ENCODE measurements around the gene ENSA. TPM values are rescaled to one million over a fixed set of nuclear protein-coding genes. Genes with fewer than 3 reads are reported as not detected.
A peak's percentile ranks its signal among the peaks of the same experiment; 100 is the strongest.

Gene ENSA
- total and polyA plus RNA-seq, 2 donors (not counting 1 experiment from before 2014, with no cell fraction given): 78.1 to 112 TPM

DNA sequence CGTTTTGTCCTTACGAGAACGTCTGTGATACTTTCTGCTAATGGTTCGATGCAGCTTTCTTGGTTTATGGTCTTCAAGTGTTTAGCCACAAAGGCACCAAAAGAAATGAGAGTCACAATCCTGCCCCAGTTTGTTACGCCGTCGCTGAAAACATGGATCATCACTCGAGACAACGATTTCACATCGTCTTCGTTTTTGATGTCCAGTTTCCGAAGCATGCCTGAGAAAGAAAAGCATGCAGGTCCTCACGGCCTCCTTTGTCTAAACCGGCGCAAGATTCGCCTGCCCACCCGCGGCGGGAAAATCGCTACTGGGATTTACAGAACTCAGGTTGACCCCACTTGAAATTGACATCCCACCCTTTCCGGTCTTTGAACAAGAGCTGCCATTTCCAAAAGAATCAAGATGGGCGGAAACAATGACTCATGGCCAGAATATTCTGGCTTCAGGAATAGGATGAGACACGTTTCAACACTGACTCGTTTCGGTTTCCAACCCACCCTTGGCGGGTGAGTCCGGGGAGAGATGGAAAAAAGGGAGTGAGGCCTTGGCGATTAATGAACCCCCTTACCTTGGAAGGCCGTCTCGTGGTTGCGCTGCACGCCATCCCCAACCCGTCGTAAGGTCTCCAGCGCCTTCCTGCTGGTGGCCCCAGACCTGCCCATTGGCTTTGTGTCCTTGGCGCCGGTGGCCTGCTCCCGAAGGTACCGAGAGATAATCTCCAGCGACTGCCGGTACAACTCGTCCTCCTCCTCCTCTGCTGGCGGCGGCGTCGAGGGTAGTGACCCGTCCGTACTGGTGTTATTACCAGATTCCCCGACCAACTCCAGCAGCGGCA lies 50.9 kb downstream of the ENSA start:
- Histone ChIP-seq H3K36me3 (ENCODE audit: control insufficient read depth, insufficient read depth, low read length) (peaks cover 20% of the 10 kb centered on the region), H3K27ac (ENCODE audit: insufficient read depth, low read length) (peak overlapping the region; percentile 100), H3K27me3 (ENCODE audit: control insufficient read depth, insufficient read depth, low read length) (no peaks in the 10 kb centered on the region), H3K9ac (ENCODE audit: insufficient read depth, low read length) (peak overlapping the region; percentile 100), H2AFZ (ENCODE audit: low read length) (no peak overlapping the region), H4K20me1 (ENCODE audit: control insufficient read depth, extremely low read depth, insufficient read depth, low read length) (peaks cover 21% of the 10 kb centered on the region), H3K4me1 (ENCODE audit: control insufficient read depth, extremely low read depth, insufficient read depth, low read length) (peaks cover 7% of the 10 kb centered on the region), H3K4me2 (ENCODE audit: extremely low read depth, insufficient read depth, low read length) (no peak overlapping the region), H3K9me3 (ENCODE audit: control insufficient read depth, insufficient read depth, low read depth, low read length) (no peaks in the 10 kb centered on the region), H3K4me3 (replicated peaks in 1 of 4; ENCODE audit: control extremely low read depth in 1 of 4, insufficient read depth in 1 of 4, low read depth in 3 of 4, low read length in 4 of 4) (peak overlapping the region; percentile 90 to 100 (median 94)), H3K79me2 (ENCODE audit: control insufficient read depth, insufficient read depth, low read length) (peaks cover 63% of the 10 kb centered on the region)
- peak; percentile 92 for DNase-seq (ENCODE audit: low read depth in 2 of 2)
- no peak for TF ChIP-seq EZH2 (IDR thresholded peaks at IDR 0.05; ENCODE audit: low read length, missing control alignments)
- TF ChIP-seq CTCF (conservative IDR thresholded peaks at IDR 0.05 in 1 of 2, IDR thresholded peaks at IDR 0.05 in 1 of 2; ENCODE audit: low read depth in 1 of 2, low read length in 2 of 2): no peak

DNA sequence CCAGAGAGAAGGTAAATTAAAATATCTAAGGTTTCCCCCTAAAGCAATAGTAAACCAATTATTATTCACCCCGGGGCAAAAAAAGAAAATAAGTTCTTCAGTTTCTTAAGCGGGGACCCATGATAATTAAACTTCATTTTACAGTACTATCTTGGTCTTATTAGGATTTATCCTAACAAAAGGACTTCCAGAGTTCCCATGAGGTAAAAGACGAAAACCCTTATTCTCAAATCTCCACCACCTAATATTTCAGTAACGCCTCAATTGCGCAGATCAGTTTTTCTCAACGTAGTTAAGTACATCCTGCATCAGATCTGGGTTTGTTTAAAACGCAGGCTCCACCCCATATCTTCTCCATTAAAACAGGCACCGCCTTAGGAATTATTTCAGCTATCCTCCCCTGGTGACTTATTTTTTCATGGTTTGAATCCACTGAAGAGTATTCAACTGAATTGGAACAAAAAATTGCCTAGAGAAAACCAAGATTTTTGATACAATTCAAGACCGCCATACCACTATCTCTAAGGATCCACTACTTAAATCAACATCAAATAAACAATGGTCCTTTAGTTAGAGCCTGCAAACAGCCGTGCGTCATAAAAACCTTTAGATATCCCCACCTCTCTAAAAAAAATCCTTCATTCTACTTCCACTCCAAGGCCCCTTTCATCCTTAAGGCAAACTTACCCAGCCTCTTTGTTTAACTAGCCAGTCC lies 51.7 kb downstream of the ENSA start:
- Histone ChIP-seq H3K9ac (ENCODE audit: insufficient read depth, low read length) (peak overlapping the region; percentile 100), H3K4me2 (ENCODE audit: extremely low read depth, insufficient read depth, low read length) (peak overlapping the region; percentile 72), H3K36me3 (ENCODE audit: control insufficient read depth, insufficient read depth, low read length) (peaks cover 26% of the 10 kb centered on the region), H3K9me3 (ENCODE audit: control insufficient read depth, insufficient read depth, low read depth, low read length) (no peaks in the 10 kb centered on the region), H3K27ac (ENCODE audit: insufficient read depth, low read length) (peak overlapping the region; percentile 100), H4K20me1 (ENCODE audit: control insufficient read depth, extremely low read depth, insufficient read depth, low read length) (peaks cover 21% of the 10 kb centered on the region), H3K79me2 (ENCODE audit: control insufficient read depth, insufficient read depth, low read length) (peaks cover 69% of the 10 kb centered on the region), H3K27me3 (ENCODE audit: control insufficient read depth, insufficient read depth, low read length) (no peaks in the 10 kb centered on the region), H3K4me3 (replicated peaks in 1 of 4; ENCODE audit: control extremely low read depth in 1 of 4, insufficient read depth in 1 of 4, low read depth in 3 of 4, low read length in 4 of 4) (peak overlapping the region; percentile 90 to 100 (median 94)), H2AFZ (ENCODE audit: low read length) (no peak overlapping the region), H3K4me1 (ENCODE audit: control insufficient read depth, extremely low read depth, insufficient read depth, low read length) (peaks cover 13% of the 10 kb centered on the region)
- TF ChIP-seq CTCF (conservative IDR thresholded peaks at IDR 0.05 in 1 of 2, IDR thresholded peaks at IDR 0.05 in 1 of 2; ENCODE audit: low read depth in 1 of 2, low read length in 2 of 2) (no peak), EZH2 (IDR thresholded peaks at IDR 0.05; ENCODE audit: low read length, missing control alignments) (no peak)
- peak; percentile 34 to 78 for DNase-seq (ENCODE audit: low read depth in 2 of 2)
